Measurements from ENCODE around the gene LRBA.

GRCh38 chr4:150710770-150711375, 304.2 kb downstream of the LRBA start:
- no peak for TF ChIP-seq POLR2A (IDR thresholded peaks at IDR 0.05)
- TF ChIP-seq POLR2AphosphoS5 (IDR thresholded peaks at IDR 0.05), result no peak
- TF ChIP-seq, protein P1, sequence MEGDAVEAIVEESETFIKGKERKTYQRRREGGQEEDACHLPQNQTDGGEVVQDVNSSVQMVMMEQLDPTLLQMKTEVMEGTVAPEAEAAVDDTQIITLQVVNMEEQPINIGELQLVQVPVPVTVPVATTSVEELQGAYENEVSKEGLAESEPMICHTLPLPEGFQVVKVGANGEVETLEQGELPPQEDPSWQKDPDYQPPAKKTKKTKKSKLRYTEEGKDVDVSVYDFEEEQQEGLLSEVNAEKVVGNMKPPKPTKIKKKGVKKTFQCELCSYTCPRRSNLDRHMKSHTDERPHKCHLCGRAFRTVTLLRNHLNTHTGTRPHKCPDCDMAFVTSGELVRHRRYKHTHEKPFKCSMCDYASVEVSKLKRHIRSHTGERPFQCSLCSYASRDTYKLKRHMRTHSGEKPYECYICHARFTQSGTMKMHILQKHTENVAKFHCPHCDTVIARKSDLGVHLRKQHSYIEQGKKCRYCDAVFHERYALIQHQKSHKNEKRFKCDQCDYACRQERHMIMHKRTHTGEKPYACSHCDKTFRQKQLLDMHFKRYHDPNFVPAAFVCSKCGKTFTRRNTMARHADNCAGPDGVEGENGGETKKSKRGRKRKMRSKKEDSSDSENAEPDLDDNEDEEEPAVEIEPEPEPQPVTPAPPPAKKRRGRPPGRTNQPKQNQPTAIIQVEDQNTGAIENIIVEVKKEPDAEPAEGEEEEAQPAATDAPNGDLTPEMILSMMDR (IDR thresholded peaks at IDR 0.05), result no peak

Data from breast epithelium (tissue), 3 donors.